HG03196 (cell line): ENCODE measurements around the gene PDCD1.
"Not testable (repeated sequence)": the region's sequence is repeated elsewhere in the genome, so short reads cannot be mapped to it uniquely, and the experiment has no call there.

Source experiments
- ATAC-seq: cut with Tn5 transposase; IDR thresholded peaks from one replicate; pipeline ENCODE4 v1.9.1; 2021; ENCODE audit not compliant: unreplicated experiment

Gene PDCD1

DNA sequence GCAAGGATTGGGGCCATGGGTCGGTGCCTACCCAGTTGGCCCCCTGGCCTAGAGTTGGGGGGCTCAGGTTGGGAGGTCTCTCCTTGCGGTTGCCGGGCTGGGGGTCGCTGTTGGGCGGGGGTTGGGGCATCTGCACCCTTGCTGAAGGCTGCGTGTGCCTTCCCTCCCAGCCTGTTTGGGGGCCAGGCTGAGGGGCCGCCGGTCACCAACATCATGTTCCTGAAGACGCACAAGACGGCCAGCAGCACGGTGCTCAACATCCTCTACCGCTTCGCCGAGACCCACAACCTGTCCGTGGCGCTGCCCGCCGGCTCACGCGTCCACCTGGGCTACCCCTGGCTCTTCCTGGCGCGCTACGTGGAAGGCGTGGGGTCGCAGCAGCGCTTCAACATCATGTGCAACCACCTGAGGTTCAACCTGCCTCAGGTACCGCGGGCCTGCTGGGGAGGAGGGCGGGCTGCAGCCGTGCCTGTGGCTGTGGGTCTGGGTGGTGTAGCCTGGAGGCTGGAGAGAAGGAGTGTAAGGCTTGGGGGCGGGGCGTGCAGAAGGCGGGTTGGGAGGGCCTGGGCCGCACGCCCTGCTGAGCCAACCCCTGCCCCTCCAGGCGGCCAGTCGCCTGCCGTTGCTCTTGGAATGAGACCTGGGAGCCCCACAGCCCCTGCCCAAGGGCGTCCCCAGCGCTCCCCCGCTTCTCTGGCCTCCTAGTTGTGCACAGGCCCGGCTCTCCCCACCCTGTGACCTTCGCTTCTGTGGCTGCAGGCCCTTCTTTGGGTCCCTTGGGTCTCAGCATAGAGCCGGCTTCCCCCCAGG is 56.9 kb downstream of the PDCD1 start:
- ATAC-seq: no peak

GRCh38 chr2:241800198-241800903 is 58.3 kb downstream of the PDCD1 start:
- ATAC-seq: not testable (repeated sequence)
